ENCODE data around the gene ZSWIM9. TPM values are rescaled to one million over a fixed set of nuclear protein-coding genes. Genes with fewer than 3 reads are reported as not detected.

Gene ZSWIM9
- total and polyA plus RNA-seq, 8 donors, result 6.5 to 11.4 (median 9.5) TPM

GRCh38 chr19:48123907-48124651 is 46.4 kb upstream of the ZSWIM9 start:
- DNase-seq, result no peak
- no peak for ATAC-seq
- intact Hi-C loops (cut with DNase I), result no loop called here
- Histone ChIP-seq H3K27ac (no peak overlapping the region), H3K36me3 (peaks cover 0 to 61% of the 10 kb centered on the region in 2 donors), H3K9me3 (no peaks in the 10 kb centered on the region), H3K27me3 (no peaks in the 10 kb centered on the region), H3K4me3 (no peak overlapping the region), H3K4me1 (peaks cover 0 to 16% of the 10 kb centered on the region in 2 donors)
- TF ChIP-seq CTCF (IDR thresholded peaks at IDR 0.05), result no peak

- Histone ChIP-seq H3K27me3 (no peaks in the 10 kb centered on the region), H3K4me3 (no peak overlapping the region), H3K4me1 (peaks cover 0 to 12% of the 10 kb centered on the region in 2 donors), H3K27ac (no peak overlapping the region), H3K9me3 (no peaks in the 10 kb centered on the region), H3K36me3 (peaks cover 0 to 78% of the 10 kb centered on the region in 2 donors)
- no peak for TF ChIP-seq CTCF (IDR thresholded peaks at IDR 0.05)
- intact Hi-C loops (cut with DNase I), result no loop called here
- DNase-seq (no peak), ATAC-seq (no peak)
Observed at GRCh38 chr19:48127561-48127960, 42.9 kb upstream of the ZSWIM9 start.

- Histone ChIP-seq H3K27ac (no peak overlapping the region), H3K36me3 (peaks cover 0 to 57% of the 10 kb centered on the region in 2 donors), H3K4me1 (no peaks in the 10 kb centered on the region), H3K4me3 (no peak overlapping the region), H3K9me3 (no peaks in the 10 kb centered on the region), H3K27me3 (no peaks in the 10 kb centered on the region)
- TF ChIP-seq CTCF (IDR thresholded peaks at IDR 0.05), result no peak
- intact Hi-C loops (cut with DNase I), result no loop called here
- DNase-seq, result no peak
- no peak for ATAC-seq
Observed at GRCh38 chr19:48133094-48133493, 37.4 kb upstream of the ZSWIM9 start.

DNA sequence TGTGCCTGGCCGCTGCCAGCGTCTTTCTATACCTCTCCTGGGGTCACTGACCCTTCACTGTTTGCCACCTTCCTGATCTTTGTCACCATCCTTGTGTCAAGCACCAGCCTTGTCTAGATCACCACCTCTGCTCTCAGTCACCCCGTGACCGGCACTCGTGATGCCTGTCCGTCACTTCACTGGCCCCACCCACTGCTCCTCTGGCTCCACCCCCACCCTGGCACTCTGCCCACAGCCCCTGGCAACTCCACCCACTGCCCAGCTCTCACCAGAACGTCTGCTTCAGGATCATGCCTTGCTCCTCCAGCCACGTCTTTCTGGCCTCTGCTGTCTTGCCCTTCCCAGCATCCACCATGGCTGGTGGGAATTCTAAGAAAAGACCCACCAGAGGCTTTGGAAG is 35.1 kb upstream of the ZSWIM9 start:
- no peak overlapping the region for H3K27ac ChIP-seq
- no peaks in the 10 kb centered on the region for H3K27me3 ChIP-seq
- H3K36me3 ChIP-seq, result peaks cover 0 to 53% of the 10 kb centered on the region in 2 donors
- intact Hi-C loops (cut with DNase I), result no loop called here
- no peak overlapping the region for H3K4me3 ChIP-seq
- H3K4me1 ChIP-seq, result no peaks in the 10 kb centered on the region
- no peak for DNase-seq
- ATAC-seq, result no peak
- TF ChIP-seq CTCF (IDR thresholded peaks at IDR 0.05), result no peak
- no peaks in the 10 kb centered on the region for H3K9me3 ChIP-seq

DNA sequence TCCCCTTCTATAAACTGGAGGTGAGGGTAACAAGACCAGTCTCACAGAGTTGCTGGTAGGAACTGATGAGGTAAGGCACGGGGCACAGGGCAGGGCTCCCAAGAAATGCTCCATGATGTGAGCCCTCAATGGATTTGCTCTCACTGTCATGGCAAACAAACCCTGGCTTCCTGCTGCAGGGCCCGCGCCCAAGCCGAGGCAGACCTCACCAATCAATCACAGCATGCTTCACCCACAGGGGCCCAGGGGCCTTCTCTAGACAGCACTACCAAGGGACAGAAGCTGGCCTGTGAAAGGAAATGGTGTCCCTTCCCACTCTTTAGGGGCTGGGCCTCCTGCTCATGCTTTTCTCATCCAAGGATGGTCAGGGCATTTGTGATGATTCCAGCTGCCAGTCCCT is 33.9 kb upstream of the ZSWIM9 start:
- ATAC-seq (no peak), DNase-seq (no peak)
- intact Hi-C loops (cut with DNase I), result no loop called here
- Histone ChIP-seq H3K36me3 (peaks cover 0 to 49% of the 10 kb centered on the region in 2 donors), H3K9me3 (no peaks in the 10 kb centered on the region), H3K27me3 (no peaks in the 10 kb centered on the region), H3K4me3 (no peak overlapping the region), H3K27ac (no peak overlapping the region), H3K4me1 (no peaks in the 10 kb centered on the region)
- TF ChIP-seq CTCF (IDR thresholded peaks at IDR 0.05), result no peak
